OCI-LY3 (cell line): Measurements from ENCODE around the gene RHBG.

Experiments
- CTCF ChIP-seq: fragments of 200-600, 300-600 bp; sonication (generic); IDR thresholded peaks from 2 replicates; pipeline ENCODE4 v1.5.1; 2014; ENCODE audit warnings: antibody characterized with exemption, low read length, low read depth
- EZH2phosphoT487 ChIP-seq: fragments of 200-600 bp; shearing (Covaris generic); IDR thresholded peaks from 2 replicates; pipeline ENCODE4 v1.6.1; 2018; ENCODE audit warnings: antibody characterized with exemption, mixed run types, low read depth

- TF ChIP-seq CTCF (peak; percentile 29), EZH2phosphoT487 (no peak)
Observed at GRCh38 chr1:156394835-156395461, 25.9 kb downstream of the RHBG start.
